Coronary artery (tissue), 2 donors: ENCODE results near the gene CMTR2.

Experiments
- DNase-seq: peaks from one replicate; pipeline ENCODE4 v3.0.0-alpha.2; 2017; ENCODE audit warnings: low spot score
- H3K27ac ChIP-seq, 2 donors: fragments of 200-600 bp; sonication (generic); one replicate each; pipeline ENCODE4 v1.5.1; 2016 to 2019
- H3K4me3 ChIP-seq: fragments of 200-600 bp; sonication (generic); 2 replicates; pipeline ENCODE4 v1.5.1; 2016; ENCODE audit warnings: mild to moderate bottlenecking, moderate library complexity
- CTCF ChIP-seq: fragments of 200-600 bp; sonication (generic); IDR thresholded peaks from one replicate; pipeline ENCODE4 v1.5.1; 2019; ENCODE audit warnings: antibody characterized with exemption

Gene CMTR2

GRCh38 chr16:71258372-71258771 lies 30.8 kb downstream of the CMTR2 start:
- DNase-seq, result no peak
- TF ChIP-seq CTCF, result no peak
- Histone ChIP-seq H3K4me3 (no peak overlapping the region), H3K27ac (no peak overlapping the region)

GRCh38 chr16:71257768-71258167 lies 31.4 kb downstream of the CMTR2 start:
- no peak overlapping the region for H3K4me3 ChIP-seq
- TF ChIP-seq CTCF, result no peak
- no peak for DNase-seq
- no peak overlapping the region for H3K27ac ChIP-seq

- no peak for DNase-seq
- no peak overlapping the region for H3K4me3 ChIP-seq
- H3K27ac ChIP-seq, result no peak overlapping the region
- TF ChIP-seq CTCF, result no peak
These were observed 33.5 kb downstream of the CMTR2 start for GRCh38 chr16:71255721-71256120.

- Histone ChIP-seq H3K4me3 (no peak overlapping the region), H3K27ac (no peak overlapping the region)
- TF ChIP-seq CTCF, result no peak
- no peak for DNase-seq
These were observed 34.2 kb downstream of the CMTR2 start for GRCh38 chr16:71254832-71255525.

- H3K27ac ChIP-seq, result no peak overlapping the region
- TF ChIP-seq CTCF, result no peak
- DNase-seq, result no peak
- H3K4me3 ChIP-seq, result no peak overlapping the region
These were observed 38.6 kb downstream of the CMTR2 start for GRCh38 chr16:71250461-71251235.

- TF ChIP-seq CTCF, result no peak
- Histone ChIP-seq H3K4me3 (no peak overlapping the region), H3K27ac (no peak overlapping the region)
- no peak for DNase-seq
These were observed 39.8 kb downstream of the CMTR2 start for GRCh38 chr16:71249399-71249798.

GRCh38 chr16:71247478-71247877 lies 41.7 kb downstream of the CMTR2 start:
- no peak for TF ChIP-seq CTCF
- no peak overlapping the region for H3K4me3 ChIP-seq
- H3K27ac ChIP-seq, result no peak overlapping the region

More at GRCh38 chr16:71247478-71247877, 41.7 kb downstream of the CMTR2 start:
- DNase-seq, result no peak
